IPS-NIHi7 (cell line): ENCODE data around the gene ADCY4.

Experiments
- DNase-seq: peaks from one replicate; pipeline ENCODE4 v3.0.0; 2012; ENCODE audit warnings: mixed read lengths; ENCODE audit errors: extremely low spot score

ADCY4 gene

GRCh38 chr14:24298892-24299254 lies 36.0 kb downstream of the ADCY4 start:
- no peak for DNase-seq

GRCh38 chr14:24297190-24297964 lies 37.5 kb downstream of the ADCY4 start:
- peak; percentile 41 for DNase-seq

- DNase-seq, result peak; percentile 84
Measured at GRCh38 chr14:24296341-24297157, 38.3 kb downstream of the ADCY4 start.

GRCh38 chr14:24293525-24293924 lies 41.3 kb downstream of the ADCY4 start:
- no peak for DNase-seq

GRCh38 chr14:24292118-24292807 lies 42.6 kb downstream of the ADCY4 start:
- DNase-seq, result no peak

- DNase-seq, result no peak
Measured at GRCh38 chr14:24291446-24292117, 43.3 kb downstream of the ADCY4 start.

GRCh38 chr14:24290746-24291145 lies 44.1 kb downstream of the ADCY4 start:
- DNase-seq, result no peak

- no peak for DNase-seq
Measured at GRCh38 chr14:24289649-24290280, 45.1 kb downstream of the ADCY4 start.

GRCh38 chr14:24286996-24287395 lies 47.9 kb downstream of the ADCY4 start:
- DNase-seq, result no peak

GRCh38 chr14:24285351-24285750 lies 49.5 kb downstream of the ADCY4 start:
- no peak for DNase-seq

GRCh38 chr14:24284501-24285035 lies 50.3 kb downstream of the ADCY4 start:
- DNase-seq, result no peak

- no peak for DNase-seq
Measured at GRCh38 chr14:24283796-24284460, 50.9 kb downstream of the ADCY4 start.

GRCh38 chr14:24282736-24283135 lies 52.1 kb downstream of the ADCY4 start:
- DNase-seq, result no peak

- no peak for DNase-seq
Measured at GRCh38 chr14:24281636-24282035, 53.2 kb downstream of the ADCY4 start.

GRCh38 chr14:24280797-24281460 lies 53.9 kb downstream of the ADCY4 start:
- no peak for DNase-seq

GRCh38 chr14:24279301-24280186 lies 55.3 kb downstream of the ADCY4 start:
- no peak for DNase-seq

- no peak for DNase-seq
Measured at GRCh38 chr14:24278424-24278823, 56.4 kb downstream of the ADCY4 start.

GRCh38 chr14:24277606-24278321 lies 57.1 kb downstream of the ADCY4 start:
- no peak for DNase-seq
